Activated CD4-positive, alpha-beta T cell treated with anti-CD3 and anti-CD28 coated beads, Interleukin-2, Interleukin-4, amounts not matched to agents 100 ng/mL and 50 ng/mL, durations not matched to agents 16 hours and 8 hours (primary cell): ENCODE data around the gene TRIM10.
"Not testable (repeated sequence)": the region's sequence is repeated elsewhere in the genome, so short reads cannot be mapped to it uniquely, and the experiment has no call there.

ENCODE experiments used
- DNase-seq: peaks from one replicate; pipeline ENCODE4 v3.0.0-alpha.2; 2020; ENCODE audit warnings: low spot score

TRIM10 gene

GRCh38 chr6:30154061-30154460 lies 7.0 kb downstream of the TRIM10 start:
- no peak for DNase-seq

GRCh38 chr6:30152910-30153610 lies 8.0 kb downstream of the TRIM10 start:
- no peak for DNase-seq

DNA sequence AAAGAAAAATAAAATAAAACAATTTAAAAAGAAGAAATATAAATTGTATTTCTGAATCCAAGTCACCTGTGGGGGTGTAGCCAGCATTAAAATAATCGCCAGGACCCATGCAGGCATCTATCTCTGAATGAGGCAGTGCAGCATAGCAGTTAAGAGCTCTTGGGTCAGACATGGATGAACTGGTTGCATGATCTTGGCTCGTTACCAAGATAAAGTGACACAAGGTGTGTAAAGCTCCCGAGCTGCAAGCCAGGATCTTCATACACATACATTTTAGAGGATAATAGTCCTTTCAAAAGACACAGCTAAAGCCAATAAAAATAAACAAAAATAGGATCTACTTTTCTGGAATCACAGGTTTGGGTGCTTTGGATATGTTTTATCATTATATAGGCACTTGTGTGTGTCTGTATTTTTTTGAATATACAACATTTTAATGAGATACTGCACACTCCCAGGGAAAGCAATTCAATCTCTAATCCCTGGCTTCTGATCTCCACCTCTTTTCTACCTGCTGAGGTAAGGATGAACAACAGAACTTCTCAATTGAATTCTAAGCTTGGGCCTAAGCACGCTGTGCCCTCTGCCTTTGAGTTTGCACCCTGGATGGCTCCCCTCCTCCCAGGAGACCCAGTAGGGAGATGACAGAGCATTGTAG lies 8.9 kb downstream of the TRIM10 start:
- DNase-seq, result no peak

DNA sequence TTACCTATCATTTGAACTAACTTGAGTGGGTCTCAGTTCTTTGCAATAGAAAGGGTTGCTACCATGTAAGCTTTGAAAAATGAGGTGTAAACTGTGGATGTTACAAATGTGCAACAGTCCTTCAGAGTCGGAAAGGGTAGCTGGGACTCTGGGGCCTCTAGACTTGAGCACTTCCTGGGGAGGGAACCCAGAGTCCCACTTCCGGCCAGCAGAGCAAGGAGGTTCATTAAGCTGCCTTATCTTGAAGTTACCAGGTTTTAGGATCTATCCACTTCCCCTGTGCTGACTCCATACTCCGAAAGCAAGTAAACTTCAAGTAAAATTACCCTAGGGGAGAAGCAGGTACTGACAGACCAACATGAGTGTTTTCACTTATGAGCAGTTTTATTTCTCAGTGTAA lies 9.4 kb downstream of the TRIM10 start:
- no peak for DNase-seq

DNA sequence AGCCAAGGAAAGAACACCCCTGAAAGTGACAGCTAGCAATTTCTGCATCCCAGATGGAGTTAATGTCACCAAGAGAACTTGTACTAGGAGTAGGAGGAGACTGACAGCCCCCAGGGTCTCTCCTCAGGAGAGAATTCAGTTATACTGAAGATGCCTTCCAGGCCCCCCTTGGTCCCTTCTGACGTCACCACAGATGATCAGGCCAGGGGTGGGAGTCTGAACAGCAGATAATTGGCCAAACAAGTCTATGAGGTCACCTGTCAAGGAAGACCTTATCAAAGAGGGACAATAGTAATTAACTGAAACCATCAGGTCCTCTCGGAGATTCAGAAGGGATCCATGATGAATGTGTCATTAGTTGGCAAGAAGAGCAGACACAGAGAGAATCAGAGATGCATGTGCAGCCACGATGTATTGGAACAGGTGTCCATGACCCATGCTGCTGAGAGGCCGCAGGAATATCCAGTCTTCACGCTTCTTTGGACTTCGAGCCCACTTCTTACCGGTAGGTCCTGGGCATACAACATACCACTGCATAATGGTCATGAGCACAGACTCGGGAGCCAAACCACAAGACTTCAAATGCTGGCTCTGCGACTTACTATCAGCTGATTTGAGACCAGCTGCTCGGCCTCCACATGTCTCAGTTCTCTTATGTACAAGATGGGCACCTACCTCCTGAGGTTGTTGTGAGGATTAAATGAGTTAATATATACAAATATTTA lies 10.2 kb downstream of the TRIM10 start:
- no peak for DNase-seq

DNA sequence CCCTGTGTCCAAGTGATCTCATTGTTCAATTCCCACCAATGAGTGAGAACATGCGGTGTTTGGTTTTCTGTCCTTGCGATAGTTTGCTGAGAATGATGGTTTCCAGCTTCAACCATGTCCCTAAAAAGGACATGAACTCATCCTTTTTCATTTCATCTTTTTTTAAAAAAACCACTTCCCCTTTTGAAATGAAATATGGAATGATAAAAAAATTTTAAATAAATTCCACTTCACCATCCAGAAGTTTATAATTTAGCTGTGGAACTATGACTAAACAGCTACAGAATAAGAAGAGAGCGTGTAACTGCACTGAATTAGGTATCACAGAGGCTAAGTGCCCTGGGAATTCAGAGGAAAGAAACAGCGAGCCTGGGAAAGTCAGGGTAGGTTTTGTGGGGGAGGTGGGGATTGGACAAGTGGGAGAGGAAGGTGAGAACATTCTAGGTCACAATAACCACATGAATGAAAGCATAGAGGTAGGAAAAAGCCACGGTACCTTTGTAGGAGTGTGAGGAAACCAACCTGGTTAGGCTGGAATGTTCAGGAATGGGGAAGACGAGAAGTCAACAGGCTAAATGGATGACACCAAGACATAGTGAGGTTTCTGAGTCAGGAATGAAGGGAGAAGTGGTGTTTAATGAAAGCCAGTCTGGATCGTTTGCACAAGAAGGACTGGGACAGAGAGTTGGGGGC lies 11.0 kb downstream of the TRIM10 start:
- DNase-seq, result no peak

DNA sequence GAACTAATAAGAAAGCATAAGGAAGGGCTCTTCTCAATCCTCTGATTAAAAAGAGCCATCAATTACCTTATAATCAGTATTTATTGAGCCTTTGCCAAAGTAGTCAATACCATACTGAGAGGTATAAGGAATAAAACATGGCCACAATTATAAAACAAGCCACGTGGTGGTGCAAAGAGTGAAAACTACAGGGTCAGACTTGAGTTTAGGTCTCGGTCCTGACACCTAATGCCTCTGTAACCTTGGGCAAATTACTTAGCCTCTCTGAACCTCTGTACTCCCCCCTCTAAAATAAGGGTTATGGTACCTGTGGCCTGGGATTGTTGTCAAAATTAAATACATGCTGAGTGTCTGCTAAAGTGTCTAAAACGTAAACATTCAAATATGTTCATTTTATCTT lies 11.8 kb downstream of the TRIM10 start:
- no peak for DNase-seq

- no peak for DNase-seq
Measured at GRCh38 chr6:30147096-30147495, 13.9 kb downstream of the TRIM10 start.

DNA sequence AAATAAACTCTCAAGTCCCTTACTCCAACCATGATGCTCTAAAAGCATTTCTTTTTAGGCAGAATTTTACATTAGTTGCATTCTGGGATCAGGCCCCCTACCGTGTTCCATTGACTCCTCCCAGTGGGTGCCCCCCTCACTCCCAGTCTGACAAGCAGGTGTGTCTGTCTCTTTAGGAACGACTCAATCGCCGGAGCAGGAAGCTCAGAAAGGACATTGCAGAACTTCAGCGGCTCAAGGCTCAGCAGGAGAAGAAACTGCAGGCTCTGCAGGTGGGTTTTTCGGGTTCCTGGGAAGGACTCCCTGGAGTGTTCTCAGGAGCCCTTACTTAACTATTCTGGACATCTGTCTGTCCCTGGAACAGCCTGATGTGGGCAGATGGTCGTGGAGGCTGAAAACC lies 15.2 kb downstream of the TRIM10 start:
- DNase-seq, result no peak

DNA sequence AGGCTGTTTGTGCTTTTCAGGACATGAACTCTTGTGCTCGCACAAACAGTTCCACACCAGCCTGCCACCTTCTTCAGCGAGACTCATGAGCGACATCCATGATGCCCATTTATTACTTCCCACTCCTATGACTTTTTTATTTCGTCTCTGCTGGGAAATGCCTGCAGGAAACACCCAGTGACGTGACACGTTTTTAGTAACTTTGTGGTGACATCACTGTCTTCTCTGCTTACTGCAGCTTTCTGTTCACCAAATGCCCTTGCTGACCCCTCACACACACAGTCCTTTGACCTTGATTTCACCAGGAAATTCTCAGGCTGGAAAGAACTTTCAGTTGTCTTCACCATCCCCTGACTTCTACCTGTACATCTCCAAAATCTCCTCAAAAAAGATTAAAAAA lies 16.2 kb downstream of the TRIM10 start:
- no peak for DNase-seq

GRCh38 chr6:30143780-30144179 lies 17.2 kb downstream of the TRIM10 start:
- no peak for DNase-seq

GRCh38 chr6:30142665-30143064 lies 18.3 kb downstream of the TRIM10 start:
- DNase-seq, result no peak

GRCh38 chr6:30140240-30140639 lies 20.8 kb downstream of the TRIM10 start:
- not testable (repeated sequence) for DNase-seq

- peak; percentile 45 for DNase-seq
Measured at GRCh38 chr6:30136570-30137286, 24.3 kb downstream of the TRIM10 start.

DNA sequence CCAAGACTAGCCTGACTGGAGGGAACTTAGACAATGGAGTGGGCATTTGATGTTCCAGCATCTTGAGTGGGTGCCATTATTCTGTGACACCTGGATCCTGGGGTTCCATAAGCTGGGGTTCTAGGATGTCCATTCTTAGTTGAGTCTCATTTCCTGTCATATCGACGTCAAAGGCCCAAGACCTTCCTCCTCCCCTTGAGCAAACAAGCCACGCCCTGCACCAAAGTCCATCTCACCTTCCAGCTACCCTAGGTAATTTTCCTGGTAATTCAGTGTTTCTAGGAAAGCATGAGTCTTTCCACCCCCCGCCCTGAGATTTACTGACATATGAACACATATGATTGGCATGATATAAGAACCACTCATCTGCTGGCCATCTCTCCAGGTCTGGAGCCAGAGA lies 25.3 kb downstream of the TRIM10 start, which contains the start of gene TRIM40:
Gene TRIM40, plus strand, starts transcription at position 384 of the 400 bp plus-strand sequence. CDS start 897 bp downstream, outside the sequence.
- no peak for DNase-seq

DNA sequence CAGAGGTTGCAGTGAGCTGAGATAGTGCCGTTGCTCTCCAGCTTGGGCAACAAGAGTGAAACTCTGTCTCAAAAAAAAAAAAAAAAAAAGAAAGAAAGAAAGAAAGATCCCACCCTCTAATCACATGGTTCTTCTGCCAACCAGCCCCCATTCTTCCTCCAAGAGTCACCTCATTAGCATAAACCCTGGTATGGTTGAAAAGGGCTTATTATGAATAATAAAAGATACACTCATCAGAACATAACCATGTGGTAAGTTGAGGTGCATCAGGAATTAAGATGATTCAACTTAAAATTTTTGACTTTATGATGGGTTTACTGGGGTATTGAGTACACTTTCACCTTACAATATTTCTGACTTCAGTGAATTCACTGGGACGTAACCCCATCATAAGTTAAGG lies 25.9 kb downstream of the TRIM10 start:
- DNase-seq, result no peak

GRCh38 chr6:30131947-30132497 lies 29.0 kb downstream of the TRIM10 start:
- no peak for DNase-seq

DNA sequence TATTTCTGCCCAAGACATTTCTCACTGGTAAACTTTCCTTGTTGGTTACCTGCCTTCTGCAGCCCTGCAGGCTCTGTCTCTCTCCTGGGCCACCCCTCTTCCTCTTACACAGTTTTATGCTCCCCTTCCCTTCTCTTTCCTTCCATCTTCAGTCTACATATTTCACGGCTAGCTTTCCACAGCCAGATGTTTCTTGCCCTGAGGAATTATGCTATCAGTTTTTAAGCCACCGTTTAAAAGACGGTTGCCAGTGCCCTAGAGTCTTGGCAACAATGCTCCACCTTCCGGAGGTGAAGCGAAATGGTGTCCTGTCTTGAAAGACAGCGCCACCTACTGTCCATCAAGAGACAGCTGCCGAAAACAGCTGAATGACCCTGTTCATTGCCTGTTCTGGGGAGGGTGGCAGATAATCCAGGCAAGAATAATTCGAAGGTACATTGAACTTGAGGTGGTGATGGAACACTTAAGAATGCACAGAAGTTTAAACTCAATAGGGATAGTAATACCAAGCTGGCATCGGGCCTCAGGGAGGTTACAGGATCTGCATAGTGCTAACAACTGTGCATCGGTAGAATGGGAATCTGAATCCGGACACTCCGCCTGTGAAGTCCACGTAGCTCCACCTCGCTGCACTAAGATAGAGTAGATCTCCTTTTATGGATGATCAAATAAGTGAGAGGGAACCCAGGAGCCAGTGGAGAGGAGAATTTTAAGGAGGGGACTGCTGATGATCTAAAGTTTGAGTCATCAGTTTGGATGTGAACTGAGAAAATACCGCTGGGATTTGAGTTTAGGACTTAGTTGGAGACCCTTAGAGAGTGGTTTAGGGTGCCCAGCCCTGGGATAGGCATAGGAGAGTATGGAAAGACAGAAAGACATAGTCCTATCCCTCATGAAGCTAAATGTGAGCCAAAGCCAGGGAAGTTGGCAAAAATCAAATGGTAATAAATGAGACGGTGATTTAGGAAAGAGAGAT lies 29.8 kb downstream of the TRIM10 start:
- peak; percentile 83 for DNase-seq

DNA sequence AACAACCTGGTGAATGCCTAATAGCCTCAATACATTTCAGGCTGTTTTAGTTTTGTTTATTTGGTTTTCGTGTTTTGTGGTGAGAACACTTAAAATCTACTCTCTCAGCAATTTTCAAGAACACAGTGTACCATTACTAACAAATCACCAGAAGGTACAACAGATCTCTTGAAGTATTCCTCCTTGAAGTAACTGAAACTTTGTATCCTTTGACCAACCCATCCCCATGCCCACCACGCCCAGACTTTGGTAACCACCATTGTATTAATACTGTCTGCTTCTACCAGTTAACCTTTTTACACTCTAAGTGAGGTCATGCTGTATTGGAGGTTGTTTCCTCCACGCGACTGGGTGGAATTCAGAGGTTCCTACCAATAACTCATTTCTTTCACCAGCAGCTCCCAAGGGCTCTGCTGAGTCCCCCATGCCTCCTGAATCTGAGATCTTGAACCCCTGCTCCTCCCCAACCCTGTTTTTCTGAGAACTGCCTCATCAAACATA lies 30.8 kb downstream of the TRIM10 start:
- DNase-seq, result no peak
